Endothelial cell (in vitro differentiated cells): ENCODE measurements around the gene CHRNE. TPM values are rescaled to one million over a fixed set of nuclear protein-coding genes. Genes with fewer than 3 reads are reported as not detected.

ENCODE experiments used
- DNase-seq: peaks from one replicate; pipeline ENCODE4 v3.0.0; 2021; ENCODE audit warnings: low spot score
- H3K27ac Mint-ChIP-seq: one replicate; pipeline ENCODE4 v1.8.0; 2021; ENCODE audit warnings: mixed read lengths, inconsistent platforms; ENCODE audit not compliant: unreplicated experiment
- H3K27me3 Mint-ChIP-seq: one replicate; pipeline ENCODE4 v1.8.0; 2021; ENCODE audit warnings: mild to moderate bottlenecking, moderate library complexity, mixed read lengths, inconsistent platforms; ENCODE audit not compliant: unreplicated experiment
- H3K36me3 Mint-ChIP-seq: one replicate; pipeline ENCODE4 v1.8.0; 2021; ENCODE audit warnings: mild to moderate bottlenecking, low read depth, mixed read lengths, inconsistent platforms; ENCODE audit not compliant: unreplicated experiment
- H3K4me1 Mint-ChIP-seq: one replicate; pipeline ENCODE4 v1.8.0; 2021; ENCODE audit warnings: mild to moderate bottlenecking, mixed read lengths, inconsistent platforms; ENCODE audit not compliant: unreplicated experiment
- H3K4me3 Mint-ChIP-seq: one replicate; pipeline ENCODE4 v1.8.0; 2021; ENCODE audit warnings: mild to moderate bottlenecking, mixed read lengths, inconsistent platforms; ENCODE audit not compliant: unreplicated experiment
- H3K9me3 Mint-ChIP-seq: one replicate; pipeline ENCODE4 v1.8.0; 2021; ENCODE audit warnings: mixed read lengths, inconsistent platforms; ENCODE audit not compliant: unreplicated experiment
- total RNA-seq: library from RNA; stranded (reverse); fragmentation: NEBNext Ultra II Directional; extraction: Animal tissue kit (Norgen Biotek cat#: 25700); gene quantifications from one replicate; pipeline ENCODE4 v1.2.1, GENCODE V29; 2021; ENCODE audit not compliant: unreplicated experiment
- TF ChIP-seq, protein P1 (sequence below): fragments of 200-600 bp; sonication (generic); IDR thresholded peaks from one replicate; pipeline ENCODE4 v1.5.0; 2021; ENCODE audit warnings: antibody characterized with exemption; ENCODE audit not compliant: unreplicated experiment

Gene CHRNE
- total RNA-seq, 1 donor from 2014 or later, result 1.2 TPM

DNA sequence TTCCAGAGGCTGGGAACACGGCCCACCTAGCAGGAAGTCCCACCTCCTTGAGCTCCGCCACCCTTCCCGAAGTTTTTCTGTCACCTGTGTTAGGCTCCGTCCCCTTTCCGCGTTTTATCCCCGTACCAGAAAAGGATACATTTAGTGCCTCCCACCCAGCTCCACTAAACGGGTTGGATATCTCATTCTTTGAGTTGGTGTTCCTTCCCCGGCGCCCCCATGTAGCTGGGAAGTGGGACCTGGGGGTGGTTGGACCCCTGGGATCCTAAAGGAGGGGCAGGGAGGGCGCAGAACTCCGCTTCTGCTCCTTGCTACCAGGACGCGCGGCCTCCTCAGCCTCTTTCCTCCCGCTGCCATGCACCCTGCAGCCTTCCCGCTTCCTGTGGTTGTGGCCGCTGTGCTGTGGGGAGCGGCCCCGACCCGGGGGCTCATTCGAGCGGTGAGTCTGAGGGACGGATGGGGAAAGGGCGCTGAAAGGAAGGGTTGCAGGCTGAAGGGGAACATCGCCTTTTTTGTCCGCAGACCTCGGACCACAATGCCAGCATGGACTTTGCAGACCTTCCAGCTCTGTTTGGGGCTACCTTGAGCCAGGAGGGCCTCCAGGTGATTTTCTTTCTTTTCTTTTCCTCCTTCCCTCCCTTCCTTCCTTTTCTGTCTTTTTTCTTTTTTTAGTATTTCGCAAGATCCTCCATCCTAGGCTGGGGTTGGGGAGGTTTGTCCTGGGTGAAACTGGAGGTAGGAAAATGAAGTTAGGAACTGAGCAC, 37.8 kb upstream of the CHRNE start:
- Mint-ChIP-seq H3K36me3 (peaks cover 27% of the 10 kb centered on the region), H3K4me1 (peaks cover 34% of the 10 kb centered on the region), H3K27ac (peak overlapping the region; percentile 99), H3K9me3 (no peaks in the 10 kb centered on the region), H3K27me3 (peaks cover 23% of the 10 kb centered on the region), H3K4me3 (peak overlapping the region; percentile 97)
- DNase-seq, result peak; percentile 39
- TF ChIP-seq, protein P1, sequence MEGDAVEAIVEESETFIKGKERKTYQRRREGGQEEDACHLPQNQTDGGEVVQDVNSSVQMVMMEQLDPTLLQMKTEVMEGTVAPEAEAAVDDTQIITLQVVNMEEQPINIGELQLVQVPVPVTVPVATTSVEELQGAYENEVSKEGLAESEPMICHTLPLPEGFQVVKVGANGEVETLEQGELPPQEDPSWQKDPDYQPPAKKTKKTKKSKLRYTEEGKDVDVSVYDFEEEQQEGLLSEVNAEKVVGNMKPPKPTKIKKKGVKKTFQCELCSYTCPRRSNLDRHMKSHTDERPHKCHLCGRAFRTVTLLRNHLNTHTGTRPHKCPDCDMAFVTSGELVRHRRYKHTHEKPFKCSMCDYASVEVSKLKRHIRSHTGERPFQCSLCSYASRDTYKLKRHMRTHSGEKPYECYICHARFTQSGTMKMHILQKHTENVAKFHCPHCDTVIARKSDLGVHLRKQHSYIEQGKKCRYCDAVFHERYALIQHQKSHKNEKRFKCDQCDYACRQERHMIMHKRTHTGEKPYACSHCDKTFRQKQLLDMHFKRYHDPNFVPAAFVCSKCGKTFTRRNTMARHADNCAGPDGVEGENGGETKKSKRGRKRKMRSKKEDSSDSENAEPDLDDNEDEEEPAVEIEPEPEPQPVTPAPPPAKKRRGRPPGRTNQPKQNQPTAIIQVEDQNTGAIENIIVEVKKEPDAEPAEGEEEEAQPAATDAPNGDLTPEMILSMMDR, result no peak

GRCh38 chr17:4939796-4940554, 37.1 kb upstream of the CHRNE start, which contains the start of the genes RNF167 and SLC25A11:
Gene RNF167 (plus strand): TSS chr17:4940268. CDS start chr17:4940910, 642 bp downstream.
Gene SLC25A11 (minus strand): TSS chr17:4940046. CDS start chr17:4939910, 136 bp downstream.
- DNase-seq, result peak; percentile 91
- Mint-ChIP-seq H3K27me3 (peaks cover 19% of the 10 kb centered on the region), H3K4me1 (peaks cover 26% of the 10 kb centered on the region), H3K9me3 (no peaks in the 10 kb centered on the region), H3K36me3 (peaks cover 20% of the 10 kb centered on the region), H3K27ac (peak within 1 kb of the TSS; percentile 99), H3K4me3 (peak within 1 kb of the TSS; percentile 97)
- TF ChIP-seq, protein P1, result no peak

DNA sequence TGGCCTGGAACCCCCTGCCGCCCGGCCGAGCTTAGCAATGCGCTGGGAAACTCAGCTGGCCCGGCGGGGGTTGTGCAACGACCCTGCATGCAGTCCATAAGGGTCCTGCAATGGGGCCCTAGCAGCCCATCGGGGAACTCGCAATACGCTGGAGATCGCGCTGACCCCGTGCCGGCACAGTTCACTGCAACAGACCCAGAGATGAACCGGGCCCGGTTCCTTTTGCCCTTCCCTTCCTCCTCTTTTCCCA, 36.6 kb upstream of the CHRNE start:
- Mint-ChIP-seq H3K4me3 (peak overlapping the region; percentile 97), H3K27me3 (peaks cover 19% of the 10 kb centered on the region), H3K27ac (peak overlapping the region; percentile 90), H3K36me3 (peaks cover 18% of the 10 kb centered on the region), H3K9me3 (no peaks in the 10 kb centered on the region), H3K4me1 (peaks cover 24% of the 10 kb centered on the region)
- peak; percentile 37 for DNase-seq
- TF ChIP-seq, protein P1, result no peak

GRCh38 chr17:4938688-4939545, 36.0 kb upstream of the CHRNE start:
- H3K27ac Mint-ChIP-seq, result peak overlapping the region; percentile 90
- no peaks in the 10 kb centered on the region for H3K9me3 Mint-ChIP-seq
- H3K4me3 Mint-ChIP-seq, result peak overlapping the region; percentile 97
- peaks cover 19% of the 10 kb centered on the region for H3K27me3 Mint-ChIP-seq
- no peak for DNase-seq
- peaks cover 27% of the 10 kb centered on the region for H3K4me1 Mint-ChIP-seq
- H3K36me3 Mint-ChIP-seq, result peaks cover 18% of the 10 kb centered on the region
- TF ChIP-seq, protein P1, result no peak
